K562 (cell line): ENCODE data around the gene ARHGAP18. TPM values are rescaled to one million over a fixed set of nuclear protein-coding genes. Genes with fewer than 3 reads are reported as not detected.

Experiments used
- ATAC-seq: fragments of 200-7000 bp; cut with Tn5 transposase; 3 replicates; pipeline ENCODE4 v1.9.1; 2020; ENCODE audit warnings: moderate library complexity
- BruUV-seq: library from RNA; stranded (reverse); fragments of 400-500 nt; replicated peaks from 2 replicates; lab custom pipeline; 2021; lab: Mats Ljungman, UMichigan
- CTCF ChIA-PET: fragments of 300-600 bp; formaldehyde crosslinking; extraction: SDS; loops from one replicate; lab custom pipeline; 2021; ENCODE audit warnings: low intra/inter-chr PET ratio; lab: Yijun Ruan, JAX
- POLR2A ChIA-PET: fragments of 300-600, 350-650 bp; sonication (Branson Sonifier 250); formaldehyde crosslinking; extraction: SDS; loops from one replicate; lab custom pipeline; 2021; ENCODE audit warnings: antibody characterized with exemption, inconsistent platforms; lab: Yijun Ruan, JAX
- DNase-seq, 4 experiments: peaks; one replicate each; pipeline versions ENCODE4 v3.0.0 to v3.0.0-alpha.2; 2011 to 2018; ENCODE audit warnings: low spot score in 3 of 4, mixed read lengths in 3 of 4; ENCODE audit errors: extremely low read depth in 1 of 4
- FAIRE-seq: peaks from 2 replicates; lab custom pipeline; 2011; peaks lifted over from hg19 to GRCh38; lab: Jason Lieb, UNC
- H2AFZ ChIP-seq: 2 replicates; pipeline ENCODE4 v1.6.0; 2011; ENCODE audit warnings: low read depth, low read length, control low read depth, inconsistent platforms
- H3K27ac ChIP-seq: fragments of 200-600 bp; 3 replicates; pipeline ENCODE4 v1.8.0; 2011; ENCODE audit warnings: low read depth, mild to moderate bottlenecking, control low read depth, inconsistent platforms, low read length, moderate library complexity, mixed read lengths; ENCODE audit errors: extremely low read depth
- H3K27me3 ChIP-seq, 2 experiments: fragments of 300-600 bp in 1 of 2; 2 replicates in 1 of 2; 3 replicates in 1 of 2; pipeline versions ENCODE4 v1.6.0 to v1.8.0; 2011; ENCODE audit warnings: inconsistent platforms in 2 of 2, low read length in 2 of 2, mild to moderate bottlenecking in 1 of 2, mixed read lengths in 1 of 2, moderate library complexity in 1 of 2; ENCODE audit not compliant: control insufficient read depth in 2 of 2, insufficient read depth in 2 of 2
- H3K36me3 ChIP-seq: fragments of 300-600 bp; 3 replicates; pipeline ENCODE4 v1.8.0; 2011; ENCODE audit warnings: mild to moderate bottlenecking, low read length, inconsistent platforms; ENCODE audit not compliant: control insufficient read depth, insufficient read depth
- H3K4me1 ChIP-seq, 2 experiments: fragments of 200-600 bp in 1 of 2; replicated peaks in 1 of 2; 2 replicates in 1 of 2; 3 replicates in 1 of 2; pipeline versions ENCODE4 v1.5.1 to v1.8.0; 2011; ENCODE audit warnings: inconsistent platforms in 2 of 2, low read length in 2 of 2, mild to moderate bottlenecking in 1 of 2, mixed read lengths in 1 of 2, moderate library complexity in 1 of 2; ENCODE audit not compliant: control insufficient read depth in 2 of 2, insufficient read depth in 2 of 2
- H3K4me2 ChIP-seq: 2 replicates; pipeline ENCODE4 v1.6.1; 2011; ENCODE audit warnings: low read length, control low read depth, inconsistent platforms, mixed read lengths; ENCODE audit not compliant: insufficient read depth
- H3K4me3 ChIP-seq: fragments of 200-600 bp; sonication (generic), shearing (Covaris generic); 2 replicates; pipeline ENCODE4 v1.5.1; 2016; ENCODE audit warnings: control low read depth, inconsistent platforms
- H3K79me2 ChIP-seq: fragments of 200-600 bp; 3 replicates; pipeline ENCODE4 v1.8.0; 2011; ENCODE audit warnings: low read length, inconsistent platforms; ENCODE audit not compliant: control insufficient read depth, insufficient read depth
- H3K9ac ChIP-seq, 2 experiments: 2 replicates each; pipeline versions ENCODE4 v1.6.0 to v1.6.1; 2011; ENCODE audit warnings: low read depth in 2 of 2, low read length in 2 of 2, control low read depth in 1 of 2, inconsistent platforms in 1 of 2, mild to moderate bottlenecking in 1 of 2, mixed read lengths in 1 of 2; ENCODE audit not compliant: insufficient read depth in 1 of 2
- H3K9me1 ChIP-seq: one replicate; pipeline ENCODE4 v1.6.0; 2011; ENCODE audit warnings: inconsistent platforms, mild to moderate bottlenecking, low read length, moderate library complexity; ENCODE audit not compliant: control insufficient read depth, insufficient read depth
- H3K9me3 ChIP-seq: replicated peaks from 2 replicates; pipeline ENCODE4 v1.5.1; 2011; ENCODE audit warnings: low read depth, low read length, inconsistent platforms; ENCODE audit not compliant: control insufficient read depth, insufficient read depth
- H4K20me1 ChIP-seq: replicated peaks from 2 replicates; pipeline ENCODE4 v1.6.1; 2011; ENCODE audit warnings: low read length, inconsistent platforms, mixed read lengths; ENCODE audit not compliant: control insufficient read depth, insufficient read depth
- ARID2 ChIP-seq: fragments of 450-650 bp; IDR thresholded peaks from 2 replicates; pipeline ENCODE4 v1.6.1; 2017; ENCODE audit warnings: antibody characterized with exemption, mild to moderate bottlenecking
- KLF1 ChIP-seq: fragments of 450-650 bp; IDR thresholded peaks from 2 replicates; pipeline ENCODE4 v1.6.1; 2016; ENCODE audit warnings: missing genetic modification characterization, missing compliant biosample characterization
- MEIS2 ChIP-seq: fragments of 450-650 bp; IDR thresholded peaks from 2 replicates; pipeline ENCODE4 v1.6.1; 2014; ENCODE audit warnings: mild to moderate bottlenecking; ENCODE audit not compliant: partially characterized antibody
- SMAD1 ChIP-seq: fragments of 150-350 bp; IDR thresholded peaks from 2 replicates; pipeline ENCODE4 v1.6.1; 2014; ENCODE audit warnings: low read length, low read depth; ENCODE audit not compliant: partially characterized antibody
- ZFX ChIP-seq: sonication (generic); formaldehyde crosslinking; IDR thresholded peaks from 2 replicates; pipeline ENCODE4 v1.8.0; 2022; ENCODE audit warnings: mild to moderate bottlenecking, missing genetic modification reagents, moderate library complexity
- ZNF589 ChIP-seq: fragments of 200-800 bp; sonication (Bioruptor generic); IDR thresholded peaks from 2 replicates; pipeline ENCODE4 v1.6.1; 2016; ENCODE audit warnings: low read depth, missing genetic modification characterization, missing compliant biosample characterization
- WGBS: fragments of 100-300 bp; shearing (Covaris generic); methylation state at CpG from one replicate; pipeline ENCODE4 v1.1.6; 2016; ENCODE audit warnings: low coverage, mixed read lengths; ENCODE audit not compliant: insufficient coverage; ENCODE audit errors: missing lambda C conversion rate; 5-methylcytosine and 5-hydroxymethylcytosine counted together
- in situ Hi-C: fragments of 300-500 bp; cut with MboI; formaldehyde crosslinking; loops from 4 replicates; pipeline ENCODE4 v1.15.0; 2018; ENCODE audit warnings: inconsistent platforms, mixed read lengths
- intact Hi-C: fragments of 100-400 bp; cut with micrococcal nuclease; formaldehyde crosslinking; loops from 2 replicates; pipeline ENCODE4 v1.14.2; 2022
- polyA plus RNA-seq, 8 experiments: library from polyadenylated mRNA; depleted of rRNA in 4 of 8; stranded (reverse) in 5 of 8; unstranded in 3 of 8; fragments of >200 nt; fragmentation: Nextera tagmentation in 2 of 8; fragmentation: Illumina TruSeq in 1 of 8; extraction: Ambion mirVana in 2 of 8; extraction: Trizol in 1 of 8; gene quantifications; 2 replicates each; pipeline versions ENCODE4 v1.2.1 to v1.2.3, GENCODE V29; 2011 to 2014; ENCODE audit warnings: inconsistent platforms in 1 of 8, missing spikeins in 1 of 8
- total RNA-seq, 7 experiments: library from RNA; depleted of rRNA in 6 of 7; stranded (reverse); fragments of >200 nt in 6 of 7; fragmentation: Illumina TruSeq in 2 of 7; extraction: Trizol in 2 of 7; gene quantifications; 2 replicates each; pipeline versions ENCODE4 v1.2.1 to v1.2.3, GENCODE V29; 2011 to 2021; ENCODE audit warnings: low replicate concordance in 1 of 7
- TF ChIP-seq, protein P1 (sequence below): sonication (generic); IDR thresholded peaks from 2 replicates; pipeline ENCODE4 v1.6.1; 2016

ARHGAP18 gene
- total and polyA plus RNA-seq, 9 of the 15 experiments (the other 6 are each of a cell fraction or from before 2014, with no cell fraction given): 13.3 to 29.7 (median 21.1) TPM

DNA sequence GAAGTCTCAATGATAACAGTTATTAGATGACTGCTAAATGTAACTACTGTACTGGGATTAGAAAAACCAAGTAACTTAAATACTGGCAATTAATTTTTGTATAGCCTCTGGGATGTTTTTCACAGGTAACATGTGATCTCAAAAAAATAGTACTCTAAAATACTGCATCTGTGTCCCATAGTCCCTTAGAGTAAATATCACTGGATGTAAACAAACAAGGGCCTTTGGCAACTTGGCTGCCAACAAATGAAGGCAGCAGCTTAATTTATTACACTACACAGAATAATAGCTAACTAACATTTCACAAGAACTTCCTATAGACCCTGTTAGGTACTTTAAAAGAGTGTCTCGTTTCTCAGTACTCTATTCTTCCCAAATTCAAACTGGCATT lies 14.0 kb downstream of the ARHGAP18 start:
- H3K4me1 ChIP-seq: peaks cover 9 to 68% of the 10 kb centered on the region in 2 experiments
- 0% methylated on average over 1 of the region's 1 CpG for WGBS

DNA sequence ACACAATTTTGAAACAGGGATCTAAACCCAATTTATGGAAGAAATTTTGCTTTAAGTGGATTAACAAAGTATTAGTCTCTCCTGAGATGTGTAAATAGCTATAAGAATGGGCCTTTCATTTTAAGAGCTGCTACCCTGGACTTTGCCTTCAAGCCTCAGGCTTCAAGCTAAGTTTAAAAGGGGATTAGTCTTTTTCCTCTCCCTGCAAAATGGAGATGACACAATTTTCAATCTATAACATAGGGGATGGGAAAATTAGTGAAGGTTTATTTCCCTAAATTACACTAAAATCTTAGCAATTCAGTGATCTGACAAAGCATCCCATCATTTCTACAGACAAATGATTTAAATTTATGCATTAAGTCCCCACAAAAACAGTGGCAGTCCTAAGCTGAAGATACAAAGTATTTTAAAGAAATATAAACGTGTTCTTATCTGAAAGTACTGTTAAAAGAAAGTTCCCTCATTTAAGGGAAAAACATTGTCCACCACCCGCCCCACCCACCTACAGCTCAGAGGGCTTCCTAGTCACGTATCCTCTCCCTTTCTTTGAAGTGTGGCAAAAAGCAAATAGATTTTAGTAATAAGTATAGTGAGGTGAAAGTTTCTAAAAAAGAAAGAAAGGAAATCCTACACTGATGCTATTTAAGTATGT lies 14.5 kb downstream of the ARHGAP18 start:
- Histone ChIP-seq H3K9ac (peak overlapping the region in 1 of 2 experiments; percentile 34; a peak in 2 of 4 replicates), H3K27me3 (no peaks in the 10 kb centered on the region), H3K4me2 (peak overlapping the region; percentile 56), H3K27ac (peak overlapping the region; percentile 49), H3K36me3 (no peaks in the 10 kb centered on the region; the same call in 2 of the 3 replicates), H3K4me3 (no peak overlapping the region), H2AFZ (peak overlapping the region; percentile 57), H3K9me1 (no peaks in the 10 kb centered on the region), H3K79me2 (peaks cover 100% of the 10 kb centered on the region), H3K4me1 (peaks cover 11 to 73% of the 10 kb centered on the region in 2 experiments), H4K20me1 (no peaks in the 10 kb centered on the region), H3K9me3 (no peaks in the 10 kb centered on the region)
- ATAC-seq (peak; percentile 30), FAIRE-seq (no peak), DNase-seq (peak in 2 of 4 experiments; percentile 32 to 63)
- in situ Hi-C loops: no loop called here
- 15% methylated on average over 3 of the region's 3 CpGs for WGBS
- intact Hi-C loops: no loop called here
- POLR2A ChIA-PET: interaction anchor here (0.9 to 4.1 kb wide), 5 partner anchors 11 to 19 kb away, joined by 3 to 36 read pairs (median 3); partner anchors contain the start of gene ARHGAP18
- no TSS peak for BruUV-seq
- TF ChIP-seq ARID2 (no peak), SMAD1 (no peak), ZNF589 (0 out of 2 replicates have a peak, but pooled peaks have one; percentile 2), ZFX (CRISPR knock-in tag) (peak; percentile 18; the same call in 1 of the 2 replicates)
- TF ChIP-seq, protein P1, sequence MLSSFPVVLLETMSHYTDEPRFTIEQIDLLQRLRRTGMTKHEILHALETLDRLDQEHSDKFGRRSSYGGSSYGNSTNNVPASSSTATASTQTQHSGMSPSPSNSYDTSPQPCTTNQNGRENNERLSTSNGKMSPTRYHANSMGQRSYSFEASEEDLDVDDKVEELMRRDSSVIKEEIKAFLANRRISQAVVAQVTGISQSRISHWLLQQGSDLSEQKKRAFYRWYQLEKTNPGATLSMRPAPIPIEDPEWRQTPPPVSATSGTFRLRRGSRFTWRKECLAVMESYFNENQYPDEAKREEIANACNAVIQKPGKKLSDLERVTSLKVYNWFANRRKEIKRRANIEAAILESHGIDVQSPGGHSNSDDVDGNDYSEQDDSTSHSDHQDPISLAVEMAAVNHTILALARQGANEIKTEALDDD: 0 out of 2 replicates have a peak, but pooled peaks have one; percentile 8
- CTCF ChIA-PET: no interaction called here

More for the DNA sequence above, 14.0 kb downstream of the ARHGAP18 start:
- H3K9me1 ChIP-seq: no peaks in the 10 kb centered on the region
- H4K20me1 ChIP-seq: no peaks in the 10 kb centered on the region
- peaks cover 100% of the 10 kb centered on the region for H3K79me2 ChIP-seq
- H3K9me3 ChIP-seq: no peaks in the 10 kb centered on the region
- H2AFZ ChIP-seq: peak overlapping the region; percentile 57
- no peak for DNase-seq
- no peaks in the 10 kb centered on the region; the same call in 2 of the 3 replicates for H3K36me3 ChIP-seq
- intact Hi-C loops: no loop called here
- CTCF ChIA-PET: no interaction called here
- no peaks in the 10 kb centered on the region for H3K27me3 ChIP-seq
- no TSS peak for BruUV-seq
- peak overlapping the region; percentile 49; the same call in 2 of the 3 replicates for H3K27ac ChIP-seq
- peak overlapping the region; percentile 56 for H3K4me2 ChIP-seq
- TF ChIP-seq KLF1 (tag) (no peak), MEIS2 (peak; percentile 31)
- TF ChIP-seq, all 486 proteins: peak for 1
- POLR2A ChIA-PET: interaction anchor here (0.7 to 4.1 kb wide), 6 partner anchors 11 to 20 kb away, joined by 3 to 36 read pairs (median 4); partner anchors contain the start of gene ARHGAP18
- FAIRE-seq: no peak
- Histone ChIP-seq H3K9ac (peak overlapping the region in 1 of 2 experiments; percentile 34; a peak in 2 of 4 replicates), H3K4me3 (no peak overlapping the region)
- no peak for ATAC-seq
- in situ Hi-C loops: no loop called here
